Lower lobe of right lung (tissue), 2 donors: ENCODE measurements around the gene RAB4B. TPM values are rescaled to one million over a fixed set of nuclear protein-coding genes. Genes with fewer than 3 reads are reported as not detected.

ENCODE experiments used
- ATAC-seq, 2 donors: fragments of 200-7000 bp; cut with Tn5 transposase; one replicate each; pipeline ENCODE4 v1.9.1; 2020 to 2022; ENCODE audit warnings: mild to moderate bottlenecking in 2 of 2, moderate library complexity in 2 of 2
- DNase-seq: peaks from one replicate; pipeline ENCODE4 v3.0.0-alpha.2; 2020
- H3K27ac ChIP-seq: fragments of 200-600 bp; one replicate; pipeline ENCODE4 v1.8.0; 2022
- H3K27me3 ChIP-seq: fragments of 200-600 bp; one replicate; pipeline ENCODE4 v1.8.0; 2022; ENCODE audit warnings: low read depth
- H3K36me3 ChIP-seq: fragments of 200-600 bp; one replicate; pipeline ENCODE4 v1.8.0; 2022; ENCODE audit warnings: mild to moderate bottlenecking
- H3K4me1 ChIP-seq: fragments of 200-600 bp; one replicate; pipeline ENCODE4 v1.8.0; 2022
- H3K4me3 ChIP-seq: fragments of 200-600 bp; one replicate; pipeline ENCODE4 v1.8.0; 2022; ENCODE audit warnings: mild to moderate bottlenecking
- H3K9me3 ChIP-seq: fragments of 200-600 bp; one replicate; pipeline ENCODE4 v1.8.0; 2022
- CTCF ChIP-seq: fragments of 200-600 bp; IDR thresholded peaks from one replicate; pipeline ENCODE4 v1.8.0; 2022; ENCODE audit warnings: antibody characterized with exemption, mild to moderate bottlenecking
- intact Hi-C: fragments of 100-400 bp; cut with DNase I; formaldehyde crosslinking; loops from one replicate; pipeline ENCODE4 v1.11.0; 2022
- total RNA-seq: library from RNA; stranded (reverse); fragmentation: NEBNext Ultra II Directional; extraction: Animal tissue kit (Norgen Biotek cat#: 25700); gene quantifications from one replicate; pipeline ENCODE4 v1.2.1, GENCODE V29; 2021
- donor health status: DM: no; HTN: yes; CAD: no; lungs with severe emphysema.

Gene RAB4B
- total RNA-seq, 1 donor from 2014 or later = 48.5 TPM

- Histone ChIP-seq H3K36me3 (peaks cover 92% of the 10 kb centered on the region), H3K27ac (peak overlapping the region; percentile 92), H3K4me3 (peak overlapping the region; percentile 92), H3K4me1 (peaks cover 99% of the 10 kb centered on the region), H3K9me3 (no peaks in the 10 kb centered on the region), H3K27me3 (no peaks in the 10 kb centered on the region)
- no peak for TF ChIP-seq CTCF
- DNase-seq (no peak), ATAC-seq (no peak)
- intact Hi-C loops = no loop called here
These were observed 26.8 kb downstream of the RAB4B start for GRCh38 chr19:40804783-40805242.

- no peak for ATAC-seq
- DNase-seq = no peak
- intact Hi-C loops = no loop called here
- Histone ChIP-seq H3K4me1 (peaks cover 100% of the 10 kb centered on the region), H3K27ac (peak overlapping the region; percentile 92), H3K36me3 (peaks cover 92% of the 10 kb centered on the region), H3K9me3 (no peaks in the 10 kb centered on the region), H3K4me3 (no peak overlapping the region), H3K27me3 (no peaks in the 10 kb centered on the region)
- no peak for TF ChIP-seq CTCF
These were observed 27.3 kb downstream of the RAB4B start for GRCh38 chr19:40805258-40805868.

GRCh38 chr19:40806423-40807146 is 28.5 kb downstream of the RAB4B start:
- Histone ChIP-seq H3K27me3 (no peaks in the 10 kb centered on the region), H3K4me1 (peaks cover 93% of the 10 kb centered on the region), H3K9me3 (no peaks in the 10 kb centered on the region), H3K27ac (peak overlapping the region; percentile 92), H3K36me3 (peaks cover 80% of the 10 kb centered on the region), H3K4me3 (peak overlapping the region; percentile 28)
- TF ChIP-seq CTCF = peak; percentile 89
- peak; percentile 52 to 58 for ATAC-seq
- peak; percentile 83 for DNase-seq
- intact Hi-C loops = no loop called here

GRCh38 chr19:40807147-40808020 is 29.3 kb downstream of the RAB4B start:
- DNase-seq (no peak), ATAC-seq (no peak)
- Histone ChIP-seq H3K4me3 (peak overlapping the region; percentile 28), H3K9me3 (no peaks in the 10 kb centered on the region), H3K36me3 (peaks cover 72% of the 10 kb centered on the region), H3K27me3 (no peaks in the 10 kb centered on the region), H3K4me1 (peaks cover 93% of the 10 kb centered on the region), H3K27ac (peak overlapping the region; percentile 92)
- intact Hi-C loops = no loop called here
- TF ChIP-seq CTCF = peak; percentile 9

- peaks cover 68% of the 10 kb centered on the region for H3K36me3 ChIP-seq
- ATAC-seq (no peak), DNase-seq (no peak)
- peak overlapping the region; percentile 92 for H3K27ac ChIP-seq
- no peak for TF ChIP-seq CTCF
- H3K27me3 ChIP-seq = no peaks in the 10 kb centered on the region
- no peaks in the 10 kb centered on the region for H3K9me3 ChIP-seq
- intact Hi-C loops = no loop called here
- H3K4me3 ChIP-seq = no peak overlapping the region
- peaks cover 93% of the 10 kb centered on the region for H3K4me1 ChIP-seq
These were observed 29.9 kb downstream of the RAB4B start for GRCh38 chr19:40808021-40808325.
